Liver (tissue), 9 donors: ENCODE results near the gene MUCL3. TPM values are rescaled to one million over a fixed set of nuclear protein-coding genes. Genes with fewer than 3 reads are reported as not detected.

ENCODE experiments used
- DNase-seq: peaks from one replicate; pipeline ENCODE4 v3.0.0-alpha.2; 2017; ENCODE audit warnings: low spot score
- H3K27ac ChIP-seq, 2 donors: one replicate each; pipeline ENCODE4 v1.7.0; 2013; ENCODE audit warnings: inconsistent platforms in 2 of 2, low read length in 2 of 2, control low read depth in 1 of 2, low read depth in 1 of 2, mild to moderate bottlenecking in 1 of 2
- H3K27me3 ChIP-seq, 4 donors: one replicate each; pipeline versions ENCODE4 v1.6.1 to v1.7.0; 2013; ENCODE audit warnings: low read length in 3 of 4, inconsistent platforms in 1 of 4, mild to moderate bottlenecking in 1 of 4, moderate library complexity in 1 of 4; ENCODE audit not compliant: control insufficient read depth in 4 of 4, insufficient read depth in 4 of 4
- H3K36me3 ChIP-seq, 4 donors: one replicate each; pipeline versions ENCODE4 v1.6.1 to v1.7.0; 2013; ENCODE audit warnings: low read length in 3 of 4, mild to moderate bottlenecking in 3 of 4, low read depth in 1 of 4, moderate library complexity in 1 of 4; ENCODE audit not compliant: control insufficient read depth in 4 of 4, insufficient read depth in 3 of 4
- H3K4me1 ChIP-seq, 4 donors: one replicate each; pipeline versions ENCODE4 v1.6.1 to v1.7.0; 2013; ENCODE audit warnings: low read length in 3 of 4, mild to moderate bottlenecking in 3 of 4, moderate library complexity in 1 of 4; ENCODE audit not compliant: control insufficient read depth in 4 of 4, insufficient read depth in 4 of 4
- H3K4me3 ChIP-seq, 3 donors: one replicate each; pipeline versions ENCODE4 v1.6.1 to v1.7.0; 2013; ENCODE audit warnings: low read length in 3 of 3, control low read depth in 1 of 3, low read depth in 1 of 3, mild to moderate bottlenecking in 1 of 3
- H3K9ac ChIP-seq, 2 donors: one replicate each; pipeline ENCODE4 v1.7.0; 2013; ENCODE audit warnings: low read length in 2 of 2, mild to moderate bottlenecking in 2 of 2, moderate library complexity in 2 of 2, control low read depth in 1 of 2, low read depth in 1 of 2
- H3K9me3 ChIP-seq, 4 donors: one replicate each; pipeline versions ENCODE4 v1.6.1 to v1.7.0; 2013; ENCODE audit warnings: low read length in 3 of 4; ENCODE audit not compliant: control insufficient read depth in 4 of 4
- NR2F2 ChIP-seq: IDR thresholded peaks from 2 replicates; pipeline ENCODE4 v1.6.1; 2016; ENCODE audit warnings: antibody characterized with exemption
- RAD21 ChIP-seq, 2 donors: IDR thresholded peaks; 2 replicates each; pipeline ENCODE4 v1.6.1; 2016; ENCODE audit warnings: antibody characterized with exemption in 2 of 2, mild to moderate bottlenecking in 2 of 2
- RXRA ChIP-seq, 2 donors: IDR thresholded peaks; 2 replicates each; pipeline ENCODE4 v1.6.1; 2017 to 2018; ENCODE audit warnings: antibody characterized with exemption in 2 of 2, mild to moderate bottlenecking in 1 of 2
- SP1 ChIP-seq: IDR thresholded peaks from 2 replicates; pipeline ENCODE4 v1.6.1; 2018; ENCODE audit warnings: antibody characterized with exemption, mild to moderate bottlenecking
- YY1 ChIP-seq: IDR thresholded peaks from 2 replicates; pipeline ENCODE4 v1.6.1; 2016; ENCODE audit warnings: antibody characterized with exemption, mild to moderate bottlenecking
- WGBS: extraction: QIAGEN DNeasy Blood & Tissue Kit; methylation state at CpG from one replicate; pipeline ENCODE4 v1.1.7; 2013; 5-methylcytosine and 5-hydroxymethylcytosine counted together
- polyA plus RNA-seq, 2 donors: library from polyadenylated mRNA; stranded (reverse) in 1 of 2; unstranded in 1 of 2; fragments of 200-250 nt in 1 of 2; fragments of >200 nt in 1 of 2; fragmentation: Nextera tagmentation in 1 of 2; extraction: Ambion mirVana in 1 of 2; gene quantifications; one replicate each; pipeline versions ENCODE4 v1.2.1 to v1.2.3, GENCODE V29; 2013 to 2015
- total RNA-seq, 2 donors: library from RNA; depleted of rRNA; stranded (reverse); fragments of >200 nt; gene quantifications; one replicate each; pipeline ENCODE4 v1.2.3, GENCODE V29; 2014
- TF ChIP-seq, protein P1 (sequence below): IDR thresholded peaks from 2 replicates; pipeline ENCODE4 v1.6.1; 2016; ENCODE audit warnings: antibody characterized with exemption
- donor health status: healthy.
- donor health status: healthy.
- donor health status: healthy.
- donor health status: healthy.
- donor health status: healthy.

MUCL3 gene, protein sequence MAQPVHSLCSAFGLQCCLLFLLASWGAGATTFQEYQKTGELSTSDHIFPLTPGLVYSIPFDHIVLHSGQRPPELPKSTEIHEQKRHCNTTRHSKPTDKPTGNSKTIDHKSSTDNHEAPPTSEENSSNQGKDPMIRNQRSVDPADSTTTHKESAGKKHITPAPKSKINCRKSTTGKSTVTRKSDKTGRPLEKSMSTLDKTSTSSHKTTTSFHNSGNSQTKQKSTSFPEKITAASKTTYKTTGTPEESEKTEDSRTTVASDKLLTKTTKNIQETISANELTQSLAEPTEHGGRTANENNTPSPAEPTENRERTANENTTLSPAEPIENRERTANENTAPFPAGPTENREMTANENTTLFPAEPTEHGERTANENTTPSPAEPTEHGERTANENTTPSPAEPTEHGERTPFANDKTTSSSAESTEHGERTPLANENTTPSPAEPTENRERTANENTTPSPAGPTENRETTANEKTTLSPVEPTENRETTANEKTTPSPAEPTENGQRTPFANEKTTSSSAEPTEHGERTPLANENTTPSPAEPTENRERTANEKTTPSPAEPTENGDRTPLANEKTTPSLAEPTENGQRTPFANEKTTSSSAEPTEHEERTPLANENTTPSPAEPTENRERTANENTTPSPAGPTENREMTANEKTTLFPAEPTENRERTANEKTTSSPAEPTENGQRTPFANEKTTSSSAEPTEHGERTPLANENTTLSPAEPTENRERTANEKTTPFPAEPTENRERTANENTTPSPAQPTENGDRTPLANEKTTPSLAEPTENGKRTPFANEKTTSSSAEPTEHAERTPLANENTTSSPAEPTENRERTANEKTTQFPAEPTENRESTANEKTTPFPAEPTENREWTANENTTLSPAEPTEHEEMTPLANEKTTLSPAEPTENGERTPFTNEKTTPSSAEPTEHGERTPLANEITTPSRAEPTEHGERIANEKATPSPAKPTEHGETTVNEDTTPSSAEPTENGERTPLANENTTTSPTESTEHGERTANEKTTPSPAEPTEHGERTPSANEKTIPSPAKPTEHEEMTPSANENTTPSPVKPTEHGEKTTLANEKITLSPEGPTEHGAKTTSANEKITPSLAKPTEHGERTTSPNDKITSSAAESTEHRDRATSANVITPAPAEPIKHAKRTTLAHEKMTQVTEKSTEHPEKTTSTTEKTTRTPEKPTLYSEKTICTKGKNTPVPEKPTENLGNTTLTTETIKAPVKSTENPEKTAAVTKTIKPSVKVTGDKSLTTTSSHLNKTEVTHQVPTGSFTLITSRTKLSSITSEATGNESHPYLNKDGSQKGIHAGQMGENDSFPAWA (N-terminal part only)
- total RNA-seq (under 1 TPM in 1 of 2 donors, not detected in 1; under 0.01 TPM), polyA plus RNA-seq (not detected)

DNA sequence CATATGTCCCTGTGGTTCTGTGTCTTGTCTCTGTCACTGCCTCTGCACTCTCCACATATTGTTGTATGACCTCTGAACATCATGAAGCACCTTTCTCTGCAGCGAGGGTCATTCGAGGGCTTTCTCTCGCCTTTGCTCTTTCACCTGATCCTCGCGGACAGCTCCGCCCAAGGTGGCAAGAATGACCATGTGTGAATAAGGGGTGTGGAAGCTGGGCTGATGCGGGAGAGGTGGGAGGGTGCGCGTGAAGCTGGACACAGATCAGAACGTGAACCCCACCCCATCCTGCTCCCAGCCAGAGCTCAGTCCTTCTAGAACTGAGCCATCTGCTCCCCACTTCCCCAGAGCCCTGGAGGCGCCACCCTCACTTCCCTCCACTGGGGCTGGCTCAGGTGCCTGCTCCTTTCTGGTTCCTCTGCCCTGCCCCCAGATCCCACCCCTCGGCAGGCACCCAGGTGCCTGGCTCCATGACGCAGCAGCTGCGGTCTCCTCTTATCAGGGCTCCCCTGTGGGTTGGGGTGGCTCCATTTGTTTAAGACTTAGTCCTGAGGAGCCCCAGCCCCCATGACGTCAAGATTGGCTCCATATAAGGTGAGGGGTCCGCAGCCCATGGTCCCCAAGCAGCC lies at the start of gene MUCL3:
TSS of gene MUCL3 (plus strand) at position 613 of the 626 bp plus-strand sequence. CDS start 27 bp downstream, outside the sequence.
- peaks cover 0 to 5% (median 2%) of the 10 kb centered on the region in 4 donors for H3K27me3 ChIP-seq
- H3K4me3 ChIP-seq, result no peak within 1 kb of the TSS
- 44% methylated on average over 16 of the region's 16 CpGs for WGBS
- no peaks in the 10 kb centered on the region for H3K9me3 ChIP-seq
- H3K9ac ChIP-seq, result no peak within 1 kb of the TSS
- DNase-seq, result no peak
- H3K4me1 ChIP-seq, result no peaks in the 10 kb centered on the region
- H3K36me3 ChIP-seq, result no peaks in the 10 kb centered on the region
- no peak within 1 kb of the TSS for H3K27ac ChIP-seq
- TF ChIP-seq RAD21 (IDR thresholded peaks at IDR 0.05) (no peak), RXRA (IDR thresholded peaks at IDR 0.05) (peak in 1 of 2 donors; percentile 27)

DNA sequence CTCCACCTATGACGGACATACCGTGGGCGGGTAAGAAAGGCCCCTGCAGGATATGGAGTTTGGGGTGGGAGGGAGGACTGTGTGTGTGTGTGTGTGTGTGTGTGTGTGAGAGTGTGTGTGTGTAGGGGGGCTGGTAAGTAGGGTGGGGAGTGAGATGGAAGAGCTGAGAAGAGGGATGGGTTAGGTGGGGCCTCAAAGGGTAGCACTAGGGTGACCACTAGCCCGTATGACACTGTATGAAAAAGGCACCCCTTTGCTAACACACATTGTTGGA lies 49.4 kb upstream of the MUCL3 start:
- Histone ChIP-seq H3K4me1 (no peaks in the 10 kb centered on the region), H3K9ac (no peak overlapping the region), H3K4me3 (no peak overlapping the region), H3K27ac (no peak overlapping the region), H3K9me3 (no peaks in the 10 kb centered on the region), H3K27me3 (no peaks in the 10 kb centered on the region), H3K36me3 (peaks cover 0 to 6% (median 1%) of the 10 kb centered on the region in 4 donors)
- no peak for DNase-seq
- 96% methylated on average over 4 of the region's 4 CpGs for WGBS
- TF ChIP-seq RAD21 (IDR thresholded peaks at IDR 0.05), result no peak
- TF ChIP-seq SP1, result no peak
- TF ChIP-seq NR2F2, result no peak

DNA sequence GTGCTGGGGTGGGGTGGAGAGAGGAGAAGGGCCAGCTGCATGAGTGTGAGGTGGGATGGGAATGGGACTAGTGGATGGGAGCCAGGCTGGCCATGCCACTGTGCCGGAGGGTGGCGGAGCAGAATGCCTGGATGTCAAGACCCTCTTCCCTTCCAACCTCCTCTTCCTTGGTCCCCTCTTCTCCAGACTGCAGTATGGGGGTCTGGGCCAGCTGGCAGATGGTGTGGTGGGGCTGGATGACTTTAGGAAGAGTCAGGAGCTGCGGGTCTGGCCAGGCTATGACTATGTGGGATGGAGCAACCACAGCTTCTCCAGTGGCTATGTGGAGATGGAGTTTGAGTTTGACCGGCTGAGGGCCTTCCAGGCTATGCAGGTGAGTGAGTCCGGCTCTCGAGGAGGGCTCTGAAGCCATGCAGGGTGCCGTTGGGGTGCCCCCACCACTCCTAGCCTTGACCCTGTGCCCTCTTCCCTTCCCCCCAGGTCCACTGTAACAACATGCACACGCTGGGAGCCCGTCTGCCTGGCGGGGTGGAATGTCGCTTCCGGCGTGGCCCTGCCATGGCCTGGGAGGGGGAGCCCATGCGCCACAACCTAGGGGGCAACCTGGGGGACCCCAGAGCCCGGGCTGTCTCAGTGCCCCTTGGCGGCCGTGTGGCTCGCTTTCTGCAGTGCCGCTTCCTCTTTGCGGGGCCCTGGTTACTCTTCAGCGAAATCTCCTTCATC lies 48.8 kb upstream of the MUCL3 start:
- Histone ChIP-seq H3K27me3 (no peaks in the 10 kb centered on the region), H3K4me3 (no peak overlapping the region), H3K4me1 (no peaks in the 10 kb centered on the region), H3K9ac (no peak overlapping the region), H3K36me3 (peaks cover 0 to 6% (median 1%) of the 10 kb centered on the region in 4 donors), H3K27ac (no peak overlapping the region), H3K9me3 (no peaks in the 10 kb centered on the region)
- TF ChIP-seq YY1, result no peak
- TF ChIP-seq, protein P1, sequence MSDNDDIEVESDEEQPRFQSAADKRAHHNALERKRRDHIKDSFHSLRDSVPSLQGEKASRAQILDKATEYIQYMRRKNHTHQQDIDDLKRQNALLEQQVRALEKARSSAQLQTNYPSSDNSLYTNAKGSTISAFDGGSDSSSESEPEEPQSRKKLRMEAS, result no peak
- TF ChIP-seq NR2F2, result no peak
- no peak for DNase-seq
- 92% methylated on average over 21 of the region's 21 CpGs for WGBS
